Muscle layer of duodenum (tissue), 2 donors: ENCODE measurements around the gene CPN1.

Experiments
- H3K27ac ChIP-seq: one replicate; pipeline ENCODE4 v1.7.0; 2013; ENCODE audit warnings: mild to moderate bottlenecking, low read length
- H3K27me3 ChIP-seq: one replicate; pipeline ENCODE4 v1.7.0; 2013; ENCODE audit warnings: low read depth, mild to moderate bottlenecking, control low read depth, low read length
- H3K36me3 ChIP-seq, 2 donors: one replicate each; pipeline ENCODE4 v1.7.0; 2013; ENCODE audit warnings: low read length in 2 of 2, control low read depth in 1 of 2, mild to moderate bottlenecking in 1 of 2; ENCODE audit not compliant: insufficient read depth in 2 of 2, control insufficient read depth in 1 of 2
- H3K4me1 ChIP-seq, 2 donors: one replicate each; pipeline ENCODE4 v1.7.0; 2013; ENCODE audit warnings: low read length in 2 of 2, mild to moderate bottlenecking in 2 of 2, control low read depth in 1 of 2, moderate library complexity in 1 of 2; ENCODE audit not compliant: insufficient read depth in 2 of 2, control insufficient read depth in 1 of 2
- H3K4me3 ChIP-seq, 2 donors: one replicate each; pipeline ENCODE4 v1.7.0; 2013; ENCODE audit warnings: low read length in 2 of 2, low read depth in 1 of 2, mild to moderate bottlenecking in 1 of 2
- H3K9me3 ChIP-seq, 2 donors: one replicate each; pipeline ENCODE4 v1.7.0; 2013; ENCODE audit warnings: low read length in 2 of 2, control low read depth in 1 of 2, mild to moderate bottlenecking in 1 of 2; ENCODE audit not compliant: control insufficient read depth in 1 of 2
- donor health status: healthy.

CPN1 gene

GRCh38 chr10:100007231-100008141, 74.2 kb downstream of the CPN1 start:
- Histone ChIP-seq H3K36me3 (peaks cover 0 to 4% of the 10 kb centered on the region in 2 donors), H3K4me3 (peak overlapping the region; percentile 97 to 99), H3K9me3 (no peaks in the 10 kb centered on the region), H3K4me1 (peaks cover 21 to 37% of the 10 kb centered on the region in 2 donors), H3K27ac (peak overlapping the region; percentile 70), H3K27me3 (no peaks in the 10 kb centered on the region)

- Histone ChIP-seq H3K4me1 (peaks cover 21 to 46% of the 10 kb centered on the region in 2 donors), H3K9me3 (no peaks in the 10 kb centered on the region), H3K36me3 (peaks cover 0 to 4% of the 10 kb centered on the region in 2 donors), H3K27me3 (no peaks in the 10 kb centered on the region), H3K27ac (peak overlapping the region; percentile 83), H3K4me3 (peak overlapping the region; percentile 10 to 31)
These were observed 75.3 kb downstream of the CPN1 start for GRCh38 chr10:100006243-100006886.

GRCh38 chr10:100004805-100005510, 76.7 kb downstream of the CPN1 start:
- Histone ChIP-seq H3K27me3 (no peaks in the 10 kb centered on the region), H3K36me3 (peaks cover 0 to 4% of the 10 kb centered on the region in 2 donors), H3K4me3 (peak overlapping the region in 1 of 2 donors; percentile 7), H3K9me3 (no peaks in the 10 kb centered on the region), H3K4me1 (peaks cover 21 to 54% of the 10 kb centered on the region in 2 donors), H3K27ac (peak overlapping the region; percentile 83)

- Histone ChIP-seq H3K36me3 (no peaks in the 10 kb centered on the region), H3K4me1 (peaks cover 6 to 43% of the 10 kb centered on the region in 2 donors), H3K27me3 (no peaks in the 10 kb centered on the region), H3K4me3 (no peak overlapping the region), H3K9me3 (no peaks in the 10 kb centered on the region), H3K27ac (no peak overlapping the region)
These were observed 81.5 kb downstream of the CPN1 start for GRCh38 chr10:100000109-100000644.

- H3K27me3 ChIP-seq: no peaks in the 10 kb centered on the region
- H3K36me3 ChIP-seq: no peaks in the 10 kb centered on the region
- no peak overlapping the region for H3K27ac ChIP-seq
- no peak overlapping the region for H3K4me3 ChIP-seq
- no peaks in the 10 kb centered on the region for H3K9me3 ChIP-seq
- H3K4me1 ChIP-seq: peaks cover 7 to 43% of the 10 kb centered on the region in 2 donors
These were observed 82.2 kb downstream of the CPN1 start for GRCh38 chr10:99999319-100000108.

DNA sequence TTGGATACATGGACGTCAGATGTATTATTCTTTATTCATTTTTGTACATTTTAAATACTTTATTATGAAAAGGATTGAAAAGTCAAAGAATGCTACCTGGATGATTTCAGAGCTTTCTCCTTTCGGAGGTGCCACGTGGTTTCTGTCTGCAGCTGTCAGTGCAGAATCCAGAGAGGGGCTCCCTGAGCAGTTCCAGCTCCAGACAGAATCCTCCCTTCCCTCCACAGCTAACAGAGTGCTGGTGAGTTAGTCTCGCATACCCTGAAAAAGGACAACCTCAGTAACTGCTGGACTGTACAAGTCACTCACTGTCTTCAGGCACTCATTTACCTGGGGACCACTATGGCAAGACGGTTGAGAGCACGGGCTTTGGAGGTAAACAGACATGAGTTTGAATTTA, 82.8 kb downstream of the CPN1 start:
- H3K9me3 ChIP-seq: no peaks in the 10 kb centered on the region
- no peaks in the 10 kb centered on the region for H3K27me3 ChIP-seq
- H3K27ac ChIP-seq: no peak overlapping the region
- peaks cover 11 to 47% of the 10 kb centered on the region in 2 donors for H3K4me1 ChIP-seq
- no peaks in the 10 kb centered on the region for H3K36me3 ChIP-seq
- H3K4me3 ChIP-seq: no peak overlapping the region

GRCh38 chr10:99996671-99997648, 84.7 kb downstream of the CPN1 start:
- Histone ChIP-seq H3K9me3 (no peaks in the 10 kb centered on the region), H3K4me1 (peaks cover 11 to 47% of the 10 kb centered on the region in 2 donors), H3K36me3 (no peaks in the 10 kb centered on the region), H3K4me3 (no peak overlapping the region), H3K27me3 (no peaks in the 10 kb centered on the region), H3K27ac (peak overlapping the region; percentile 70)

- Histone ChIP-seq H3K4me1 (peaks cover 11 to 40% of the 10 kb centered on the region in 2 donors), H3K4me3 (no peak overlapping the region), H3K27me3 (no peaks in the 10 kb centered on the region), H3K36me3 (no peaks in the 10 kb centered on the region), H3K9me3 (no peaks in the 10 kb centered on the region), H3K27ac (no peak overlapping the region)
These were observed 86.0 kb downstream of the CPN1 start for GRCh38 chr10:99995713-99996112.

GRCh38 chr10:99995269-99995668, 86.4 kb downstream of the CPN1 start:
- Histone ChIP-seq H3K27ac (no peak overlapping the region), H3K4me1 (peaks cover 11 to 36% of the 10 kb centered on the region in 2 donors), H3K36me3 (no peaks in the 10 kb centered on the region), H3K27me3 (no peaks in the 10 kb centered on the region), H3K4me3 (no peak overlapping the region), H3K9me3 (no peaks in the 10 kb centered on the region)

GRCh38 chr10:99994801-99995200, 86.9 kb downstream of the CPN1 start:
- Histone ChIP-seq H3K27ac (peak overlapping the region; percentile 3), H3K9me3 (no peaks in the 10 kb centered on the region), H3K4me1 (peaks cover 11 to 32% of the 10 kb centered on the region in 2 donors), H3K27me3 (no peaks in the 10 kb centered on the region), H3K4me3 (no peak overlapping the region), H3K36me3 (no peaks in the 10 kb centered on the region)
